Brain pericyte (primary cell): ENCODE results near the gene CTIF.

Experiments
- DNase-seq: peaks from one replicate; pipeline ENCODE4 v3.0.0-alpha.2; 2012; ENCODE audit warnings: low read depth, low spot score

The CTIF gene

GRCh38 chr18:48787203-48788151 lies 248.6 kb downstream of the CTIF start:
- DNase-seq = no peak

DNA sequence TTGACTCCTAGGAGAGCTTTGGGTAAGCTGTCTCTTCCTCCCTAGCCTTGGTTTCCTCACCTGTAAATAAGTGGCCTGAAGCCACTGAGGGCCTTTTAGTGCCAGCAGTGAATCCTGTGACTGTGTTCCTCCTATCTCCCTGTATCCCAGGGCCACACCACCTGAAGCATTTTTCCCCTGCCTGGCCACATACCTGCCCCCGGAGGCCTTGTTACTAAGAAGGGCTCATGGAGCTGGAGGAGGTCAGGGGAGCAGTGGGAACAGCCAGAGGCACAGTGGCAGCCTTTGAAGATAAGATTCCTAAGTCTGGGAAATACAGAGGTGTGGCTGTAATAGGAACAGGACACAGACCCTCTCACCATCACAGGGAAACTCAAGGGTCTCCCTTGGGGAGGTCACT lies 249.5 kb downstream of the CTIF start:
- DNase-seq = no peak

GRCh38 chr18:48789259-48789812 lies 250.5 kb downstream of the CTIF start:
- DNase-seq = no peak

GRCh38 chr18:48790226-48790863 lies 251.5 kb downstream of the CTIF start:
- DNase-seq = peak; percentile 91

DNA sequence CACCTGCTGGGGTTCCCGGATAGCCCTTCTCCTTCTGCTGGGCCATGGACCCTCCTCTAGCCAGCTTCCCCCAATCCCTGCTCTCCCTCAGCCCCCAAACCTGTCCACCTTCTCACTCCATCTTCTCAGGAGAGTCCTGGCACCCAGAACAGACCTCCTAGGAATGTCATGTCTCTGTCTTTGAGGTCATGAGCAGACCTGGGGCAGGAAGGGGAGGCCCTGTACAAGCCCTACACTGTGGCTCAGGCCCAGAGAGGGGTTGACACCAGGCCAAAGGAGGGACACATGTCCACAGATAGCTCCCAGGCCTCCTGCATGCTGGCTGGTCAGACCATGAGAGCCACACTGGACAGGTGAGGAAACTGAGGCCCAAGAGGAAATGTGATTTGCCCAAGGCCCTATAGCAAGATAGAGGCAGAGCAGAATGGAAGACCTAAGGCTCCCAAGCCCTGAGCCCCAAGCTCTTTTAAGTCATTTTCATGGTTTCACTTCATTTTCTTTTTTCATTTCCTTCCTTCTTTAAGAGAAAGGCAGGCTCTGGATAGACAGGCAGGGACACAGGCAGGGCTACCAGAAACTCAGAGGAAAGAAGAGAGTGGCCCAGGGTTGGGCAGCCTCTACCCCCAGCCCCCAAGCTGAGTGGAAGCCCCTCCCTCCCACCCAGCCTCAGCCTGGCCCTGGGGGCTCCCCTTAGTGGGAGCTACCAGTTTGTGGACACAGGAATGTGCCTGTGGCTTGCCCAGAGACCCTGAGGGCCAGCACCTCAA lies 252.2 kb downstream of the CTIF start:
- DNase-seq = no peak

DNA sequence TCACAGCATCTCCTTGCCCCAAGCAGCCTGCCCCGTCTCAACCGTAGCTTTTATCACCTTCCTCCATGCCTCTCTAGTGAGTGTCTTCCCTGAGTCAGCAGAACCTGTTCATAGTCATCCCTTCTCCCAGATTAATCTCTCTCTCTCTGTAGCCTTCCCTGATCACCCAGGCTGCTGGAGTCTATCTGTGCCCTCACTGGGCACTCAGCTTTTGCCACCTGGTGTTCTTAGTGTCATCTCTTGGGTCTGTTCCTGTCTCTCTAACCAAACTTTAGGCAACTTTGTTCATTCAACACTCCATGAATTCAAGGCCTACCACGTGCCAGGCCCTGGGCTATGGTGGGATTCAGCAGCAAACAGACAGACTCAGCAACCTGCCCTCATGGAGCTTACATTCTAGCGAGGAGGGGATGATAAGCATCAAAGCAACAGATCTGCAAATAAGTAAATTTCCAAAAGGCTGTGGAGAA lies 252.8 kb downstream of the CTIF start:
- DNase-seq = no peak

GRCh38 chr18:48792141-48792540 lies 253.3 kb downstream of the CTIF start:
- DNase-seq = no peak

DNA sequence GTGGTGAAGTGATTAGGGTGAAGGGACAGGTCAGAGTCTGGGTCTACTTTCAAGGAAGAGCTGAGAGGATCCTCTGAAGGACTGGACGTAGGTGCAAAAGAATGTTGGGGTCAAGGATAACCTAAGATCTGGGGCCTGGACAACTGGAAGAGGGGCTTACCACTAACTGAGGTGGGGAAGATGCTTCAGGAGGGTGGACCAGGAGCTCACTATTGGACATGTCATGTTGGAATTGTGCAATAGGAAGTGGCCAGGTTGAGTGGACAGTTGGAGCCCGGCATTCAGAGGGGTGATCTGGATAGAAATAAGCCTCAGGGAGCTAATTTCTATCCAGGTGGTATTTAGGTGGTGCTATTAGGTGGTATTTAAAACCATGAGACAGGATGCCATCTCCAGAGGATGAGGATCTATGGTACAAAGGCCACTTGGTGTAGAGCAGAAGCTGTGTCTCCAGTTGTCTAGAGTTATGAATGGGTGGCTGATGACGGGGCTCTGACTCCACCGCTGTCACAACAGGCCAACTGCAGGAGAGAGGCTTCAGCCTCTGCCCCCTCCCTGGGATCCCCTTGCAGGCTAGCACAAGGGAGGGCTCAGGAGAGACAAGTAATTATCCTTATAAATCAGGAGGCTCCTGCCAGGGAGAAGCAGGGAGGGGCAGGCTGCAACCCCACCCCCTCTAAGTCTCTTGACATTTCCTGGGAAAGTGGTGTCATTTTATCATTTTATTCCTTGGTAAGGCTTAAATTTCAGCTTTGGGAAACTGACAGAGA lies 254.0 kb downstream of the CTIF start:
- DNase-seq = no peak

DNA sequence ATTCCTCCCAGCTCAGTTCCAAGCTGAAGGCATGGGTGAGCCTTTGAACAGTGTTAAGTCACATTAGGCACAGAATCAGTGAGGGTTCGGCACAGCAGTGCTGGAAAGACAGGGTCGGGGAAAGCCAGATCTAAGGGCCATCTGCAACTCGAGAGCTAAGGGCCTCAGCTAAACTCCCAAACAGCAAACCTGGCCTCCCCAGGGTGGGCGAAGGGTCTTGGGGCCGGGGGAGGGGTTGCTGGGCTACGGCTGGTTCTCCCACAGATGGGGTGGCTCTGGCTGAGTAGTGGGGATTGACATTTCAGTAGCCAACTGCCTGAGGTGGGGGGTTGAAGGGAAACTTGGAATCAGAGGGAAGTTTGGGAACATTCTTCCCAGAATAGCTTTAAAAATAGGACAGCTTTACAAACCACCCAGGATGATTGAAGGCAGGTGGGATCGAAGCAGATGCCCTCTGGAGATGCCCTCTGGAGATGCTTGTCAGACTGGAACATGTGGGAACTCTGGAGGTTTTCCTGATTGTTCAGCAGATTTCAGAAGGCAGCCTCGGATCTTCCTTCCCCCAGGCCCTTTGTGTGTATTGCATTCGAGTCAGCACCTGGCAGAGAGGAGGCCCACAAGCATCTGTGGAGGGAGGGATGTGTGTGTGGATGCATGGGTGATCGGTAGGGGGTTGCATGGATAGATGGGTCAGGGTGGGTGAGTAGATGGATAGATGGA lies 255.6 kb downstream of the CTIF start:
- no peak for DNase-seq

- no peak for DNase-seq
Observed at GRCh38 chr18:48795696-48796095, 256.9 kb downstream of the CTIF start.

DNA sequence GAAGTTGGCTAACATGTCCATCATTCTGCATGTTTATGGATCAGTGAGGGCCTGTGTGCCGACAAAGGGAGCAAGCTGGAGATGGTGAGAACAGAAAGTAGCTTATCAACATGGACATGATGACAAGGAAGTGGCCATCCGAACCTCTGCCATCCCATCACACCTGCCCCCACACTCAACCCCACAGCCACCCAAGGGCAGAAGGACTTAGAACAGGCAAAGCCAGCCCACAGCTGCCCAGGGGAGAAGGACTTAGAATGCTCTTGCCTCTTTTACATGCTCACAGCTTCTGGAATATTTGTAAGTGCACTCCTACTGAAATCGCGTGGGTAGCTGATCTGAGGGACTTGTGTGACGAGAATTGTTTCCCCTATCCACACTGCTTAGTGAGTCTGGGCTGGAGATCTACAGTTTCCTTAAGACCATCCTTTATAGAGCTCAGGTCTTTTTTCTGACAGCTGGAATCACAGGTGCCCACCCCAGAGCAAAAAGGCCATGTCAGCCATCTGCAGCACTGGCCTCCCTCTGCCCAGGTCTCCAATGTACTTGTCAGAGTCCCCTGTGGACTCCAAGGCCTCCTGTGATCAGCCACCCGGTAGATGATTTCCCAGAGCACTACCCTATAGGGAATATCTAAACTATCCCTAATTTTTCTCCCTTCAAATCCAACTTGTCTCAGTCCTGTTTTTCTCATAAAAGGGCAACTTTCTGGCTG lies 257.8 kb downstream of the CTIF start:
- no peak for DNase-seq

- DNase-seq = no peak
Observed at GRCh38 chr18:48797841-48798255, 259.0 kb downstream of the CTIF start.

DNA sequence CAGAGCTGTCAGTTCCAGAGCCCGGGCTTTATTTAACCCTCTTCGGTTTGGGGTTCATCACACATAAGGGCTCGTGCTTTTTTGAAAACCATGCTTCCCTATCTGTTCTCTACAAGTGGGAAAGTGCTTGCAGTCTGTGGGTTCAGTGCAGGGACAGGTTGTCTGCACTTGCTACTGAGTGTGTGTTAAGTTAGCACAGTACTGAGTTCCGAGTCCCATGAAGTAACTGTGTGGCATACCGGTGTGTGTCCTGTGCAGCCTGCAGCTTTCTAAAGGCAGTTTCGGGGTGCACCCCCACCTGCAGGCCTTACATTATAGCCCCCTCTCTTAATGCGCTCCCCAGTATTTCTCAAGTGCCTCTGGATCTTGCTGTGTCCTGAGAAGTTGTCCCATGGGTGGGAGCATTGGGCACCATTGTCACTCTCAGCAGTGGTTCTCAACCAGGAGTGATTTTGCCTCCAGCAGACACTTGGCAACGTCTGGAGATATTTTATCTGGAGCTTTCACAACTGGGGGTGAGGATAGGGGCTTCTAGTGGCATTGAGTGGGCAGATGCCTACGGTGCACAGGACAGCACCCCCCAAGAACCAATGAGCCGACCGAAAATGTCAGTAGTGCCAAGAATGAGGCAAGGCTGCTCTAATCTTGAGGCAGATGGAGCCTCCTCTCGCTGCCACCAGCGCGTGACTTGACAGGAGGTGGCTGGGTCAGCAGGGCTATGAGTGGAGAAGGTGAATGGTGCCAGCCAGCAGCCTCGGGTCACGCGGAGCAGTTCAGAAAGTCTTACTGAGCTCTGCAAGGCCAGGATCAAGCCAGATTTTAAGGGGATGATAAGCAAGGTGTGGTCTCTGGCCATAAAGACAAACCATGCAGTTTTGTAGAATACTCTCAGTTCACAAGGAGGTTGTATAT lies 259.8 kb downstream of the CTIF start:
- no peak for DNase-seq

DNA sequence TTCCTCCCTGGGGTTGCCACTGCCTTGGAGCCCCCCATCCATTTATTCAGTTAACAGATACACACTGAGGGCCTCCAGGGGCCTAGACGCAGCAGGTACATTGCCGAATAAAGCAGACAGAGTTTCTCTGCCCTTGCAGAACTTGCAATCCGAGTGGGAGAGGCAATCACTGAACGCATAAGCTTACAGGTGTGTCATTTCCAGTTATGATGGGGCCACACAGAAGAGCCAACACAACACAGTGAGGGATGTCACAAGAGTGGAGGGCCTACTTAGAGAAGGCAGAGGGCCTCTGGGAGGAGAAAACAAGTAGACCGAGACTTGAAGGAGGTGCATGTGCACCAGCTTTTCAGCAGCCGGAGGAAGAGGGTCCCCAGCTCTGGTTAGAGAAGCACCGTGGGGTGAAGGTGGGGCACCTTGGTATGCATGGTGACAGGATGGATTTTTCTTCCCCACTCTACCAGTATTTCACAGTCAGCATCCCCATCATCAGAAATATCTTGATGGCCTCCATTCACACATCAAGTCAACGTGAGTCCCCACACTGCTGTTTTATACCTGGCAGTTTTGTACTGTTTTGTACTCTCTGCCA lies 261.0 kb downstream of the CTIF start:
- no peak for DNase-seq

GRCh38 chr18:48800466-48800865 lies 261.6 kb downstream of the CTIF start:
- DNase-seq = no peak

DNA sequence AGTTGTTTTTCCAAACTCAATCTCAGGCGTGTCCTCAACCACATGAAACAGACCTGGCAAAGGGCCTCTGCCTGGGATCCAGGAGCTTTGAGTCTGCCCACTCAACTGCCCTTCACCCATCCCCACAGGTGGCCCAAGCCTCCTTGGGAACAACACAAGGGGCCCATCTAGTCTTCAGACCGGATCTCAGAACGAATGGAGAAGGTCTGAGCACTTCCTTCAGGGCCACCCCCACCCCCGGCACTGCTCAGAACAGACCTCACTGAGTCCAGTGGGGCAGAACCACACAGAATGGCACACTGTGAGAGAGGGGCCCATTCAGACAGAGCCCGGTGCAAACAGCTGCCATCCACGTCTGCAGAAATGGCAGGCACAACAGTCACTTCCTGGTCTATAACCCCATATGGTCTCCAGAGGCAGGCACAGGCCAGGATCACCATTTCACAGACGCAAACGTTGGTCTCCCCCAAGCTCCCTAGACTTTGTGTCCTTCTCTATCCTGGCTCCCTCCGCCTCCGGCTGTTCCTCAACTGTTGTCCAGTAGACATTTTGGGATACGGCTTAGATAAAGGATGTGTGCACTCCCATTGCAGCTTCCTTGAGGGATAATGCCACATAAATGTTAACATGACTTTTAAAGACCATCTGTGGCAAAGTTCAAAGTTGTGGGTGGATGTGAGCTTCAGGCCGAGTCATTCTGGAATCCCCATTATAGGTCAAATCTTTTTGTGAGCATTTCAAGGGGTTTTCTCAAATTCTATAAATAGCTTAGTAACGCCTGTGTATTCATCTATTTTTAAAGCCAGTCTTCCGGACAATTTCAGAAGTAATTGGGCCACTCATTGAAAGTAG lies 262.3 kb downstream of the CTIF start:
- DNase-seq = no peak
